ENCODE measurements around the gene NOS1. TPM values are rescaled to one million over a fixed set of nuclear protein-coding genes. Genes with fewer than 3 reads are reported as not detected.
"Not testable (repeated sequence)": the region's sequence is repeated elsewhere in the genome, so short reads cannot be mapped to it uniquely, and the experiment has no call there.

Gene NOS1
- total and polyA plus RNA-seq, 2 of the 8 experiments (the other 6 are each of a cell fraction or from before 2014, with no cell fraction given) = 1.5 to 2.0 TPM

DNA sequence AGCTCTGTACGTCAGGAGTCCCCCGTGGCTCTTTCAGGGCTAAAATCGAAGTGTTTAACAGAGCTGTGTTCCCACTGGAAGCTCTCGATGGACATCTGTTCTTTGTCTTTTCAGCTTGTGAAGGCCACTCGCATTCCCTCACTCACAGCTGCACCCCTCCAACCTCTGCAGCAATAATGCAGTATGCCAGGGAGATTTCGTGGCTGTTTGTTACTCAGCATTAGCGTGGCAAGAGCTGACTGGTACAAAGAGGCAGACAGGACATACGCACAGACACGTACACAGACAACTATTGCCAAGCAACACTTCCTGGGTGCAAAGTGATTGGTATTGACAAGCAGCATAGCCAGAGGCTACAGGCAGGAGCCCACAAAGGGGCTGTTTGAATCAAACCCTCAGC lies 159.4 kb downstream of the NOS1 start (continued):
- TF ChIP-seq, protein P1, sequence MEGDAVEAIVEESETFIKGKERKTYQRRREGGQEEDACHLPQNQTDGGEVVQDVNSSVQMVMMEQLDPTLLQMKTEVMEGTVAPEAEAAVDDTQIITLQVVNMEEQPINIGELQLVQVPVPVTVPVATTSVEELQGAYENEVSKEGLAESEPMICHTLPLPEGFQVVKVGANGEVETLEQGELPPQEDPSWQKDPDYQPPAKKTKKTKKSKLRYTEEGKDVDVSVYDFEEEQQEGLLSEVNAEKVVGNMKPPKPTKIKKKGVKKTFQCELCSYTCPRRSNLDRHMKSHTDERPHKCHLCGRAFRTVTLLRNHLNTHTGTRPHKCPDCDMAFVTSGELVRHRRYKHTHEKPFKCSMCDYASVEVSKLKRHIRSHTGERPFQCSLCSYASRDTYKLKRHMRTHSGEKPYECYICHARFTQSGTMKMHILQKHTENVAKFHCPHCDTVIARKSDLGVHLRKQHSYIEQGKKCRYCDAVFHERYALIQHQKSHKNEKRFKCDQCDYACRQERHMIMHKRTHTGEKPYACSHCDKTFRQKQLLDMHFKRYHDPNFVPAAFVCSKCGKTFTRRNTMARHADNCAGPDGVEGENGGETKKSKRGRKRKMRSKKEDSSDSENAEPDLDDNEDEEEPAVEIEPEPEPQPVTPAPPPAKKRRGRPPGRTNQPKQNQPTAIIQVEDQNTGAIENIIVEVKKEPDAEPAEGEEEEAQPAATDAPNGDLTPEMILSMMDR (IDR thresholded peaks at IDR 0.05; ENCODE audit: control extremely low read depth in 1 of 3, insufficient read depth in 1 of 3, low read depth in 1 of 3, low read length in 3 of 3) = no peak

DNA sequence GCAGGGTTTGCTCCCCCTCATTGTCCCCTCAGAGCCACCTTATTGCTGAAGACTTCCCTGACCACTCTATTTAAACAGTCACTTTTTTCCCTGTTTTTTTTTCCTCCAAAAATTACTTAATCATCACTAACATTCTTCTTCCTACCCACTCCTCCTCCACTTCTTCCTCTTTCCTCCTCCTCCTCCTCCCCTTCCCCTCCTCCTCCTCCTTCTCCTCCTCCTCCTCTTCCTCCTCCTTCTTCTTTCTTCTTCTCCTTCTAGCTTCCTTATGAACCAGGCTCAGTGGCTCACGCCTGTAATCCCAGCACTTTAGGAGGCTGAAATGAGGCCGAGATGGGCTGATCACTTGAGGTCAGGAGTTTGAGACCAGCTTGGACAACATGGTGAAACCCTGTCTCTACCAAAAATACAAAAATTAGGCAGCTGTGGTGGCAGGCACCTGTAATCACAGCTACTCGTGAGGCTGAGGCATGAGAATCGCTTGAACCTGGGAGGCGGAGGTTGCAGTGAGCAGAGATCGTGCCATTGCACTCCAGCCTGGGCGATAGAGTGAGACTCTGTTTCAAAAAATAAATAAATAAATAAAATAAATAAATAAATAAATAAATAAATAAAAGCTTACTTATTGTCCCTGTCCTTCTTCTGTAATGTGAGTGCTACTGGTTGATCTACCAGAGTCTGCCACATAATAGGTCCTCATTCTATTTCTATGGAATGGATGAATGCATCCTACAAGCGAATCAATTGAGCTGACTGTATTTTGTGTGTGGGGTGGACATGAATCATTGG lies 161.3 kb downstream of the NOS1 start:
- H3K14ac ChIP-seq (ENCODE audit: insufficient read length); H3K18ac ChIP-seq (ENCODE audit: extremely low read depth, low read length); H2BK20ac ChIP-seq (ENCODE audit: low read length); FAIRE-seq; H3K56ac ChIP-seq (replicated peaks; ENCODE audit: insufficient read length, low read depth, low read length); H3K23ac ChIP-seq (ENCODE audit: insufficient read length); H3K36me3 ChIP-seq (ENCODE audit: control insufficient read depth in 2 of 4, insufficient read depth in 4 of 4, low read length in 3 of 4); H3K9me3 ChIP-seq (ENCODE audit: insufficient read depth in 2 of 2, low read depth in 1 of 2, low read length in 1 of 2); H3K4me1 ChIP-seq (replicated peaks in 1 of 4; ENCODE audit: control insufficient read depth in 3 of 4, insufficient read depth in 4 of 4, low read length in 3 of 4); H2BK12ac ChIP-seq (ENCODE audit: low read depth, low read length); H2BK120ac ChIP-seq (replicated peaks; ENCODE audit: low read depth, low read length); H2AK5ac ChIP-seq (ENCODE audit: low read depth, low read length); H3K4ac ChIP-seq (replicated peaks; ENCODE audit: insufficient read length, low read depth, low read length); H3K27me3 ChIP-seq (replicated peaks in 1 of 4; ENCODE audit: control insufficient read depth in 3 of 4, extremely low read depth in 1 of 4, insufficient read depth in 3 of 4, low read length in 3 of 4); H2BK5ac ChIP-seq (ENCODE audit: low read depth, low read length); H2AFZ ChIP-seq (ENCODE audit: low read length); H2BK15ac ChIP-seq (ENCODE audit: low read length); H4K91ac ChIP-seq (replicated peaks; ENCODE audit: insufficient read length, low read length); H3K4me3 ChIP-seq (ENCODE audit: extremely low read depth in 1 of 4, insufficient read depth in 2 of 4, low read depth in 3 of 4, low read length in 4 of 4); H3K27ac ChIP-seq (ENCODE audit: low read depth, low read length); H3K79me2 ChIP-seq (ENCODE audit: control insufficient read depth in 1 of 2, insufficient read depth in 2 of 2, low read length in 2 of 2); H3K4me2 ChIP-seq (ENCODE audit: insufficient read depth in 1 of 2, low read depth in 2 of 2, low read length in 2 of 2); H4K20me1 ChIP-seq (replicated peaks in 1 of 2; ENCODE audit: control insufficient read depth in 1 of 2, insufficient read depth in 2 of 2, low read length in 2 of 2); H3K79me1 ChIP-seq (ENCODE audit: low read depth, low read length); DNase-seq (ENCODE audit: low read depth in 1 of 2, low spot score in 2 of 2); H3K23me2 ChIP-seq (ENCODE audit: low read depth, low read length); H4K8ac ChIP-seq (ENCODE audit: extremely low read depth, insufficient read depth, low read length); H4K5ac ChIP-seq (ENCODE audit: insufficient read length, low read depth, low read length); H3K9ac ChIP-seq (replicated peaks in 1 of 4; ENCODE audit: extremely low read depth in 1 of 4, low read depth in 3 of 4, low read length in 3 of 4): not testable (repeated sequence)
- ChIA-PET CTCF (ENCODE audit: partially characterized antibody) (interaction anchor here (0.6 to 3.8 kb wide), 3 partner anchors 13 to 60 kb away, joined by 3 to 17 read pairs (median 16); no protein-coding TSS in a partner anchor), POLR2A (ENCODE audit: partially characterized antibody) (interaction anchor here (2.2 kb wide), 1 partner anchor 8 kb away, joined by 7 read pairs; no protein-coding TSS in a partner anchor)
- WGBS, 2 experiments (ENCODE audit: extremely low coverage in 1 of 2, insufficient coverage in 1 of 2, insufficient read length in 1 of 2, insufficient replicate concordance in 2 of 2, low coverage in 1 of 2, low lambda C conversion rate in 2 of 2, missing lambda C conversion rate in 1 of 2) = 87% methylated on average over 8 of the region's 8 CpGs; no CpG with 5 or more reads in 1 of the 2 experiments

All from H1 (cell line).